HL-60 (cell line): ENCODE data around the gene SCAP.

Experiments
- POLR2AphosphoS5 ChIP-seq: IDR thresholded peaks from 2 replicates; pipeline ENCODE4 v1.6.1; 2012; ENCODE audit warnings: low read depth
- SPI1 ChIP-seq: IDR thresholded peaks from 2 replicates; pipeline ENCODE4 v1.6.1; 2012; ENCODE audit warnings: low read depth, mild to moderate bottlenecking, borderline replicate concordance
- TF ChIP-seq, protein P1 (sequence below): IDR thresholded peaks from one replicate; pipeline ENCODE4 v1.5.1; 2011; ENCODE audit warnings: low read length, control low read depth, inconsistent platforms; ENCODE audit not compliant: insufficient read depth
- TF ChIP-seq, protein P2 (sequence below): IDR thresholded peaks from 2 replicates; pipeline ENCODE4 v1.6.1; 2012; ENCODE audit warnings: low read depth; ENCODE audit not compliant: insufficient replicate concordance

DNA sequence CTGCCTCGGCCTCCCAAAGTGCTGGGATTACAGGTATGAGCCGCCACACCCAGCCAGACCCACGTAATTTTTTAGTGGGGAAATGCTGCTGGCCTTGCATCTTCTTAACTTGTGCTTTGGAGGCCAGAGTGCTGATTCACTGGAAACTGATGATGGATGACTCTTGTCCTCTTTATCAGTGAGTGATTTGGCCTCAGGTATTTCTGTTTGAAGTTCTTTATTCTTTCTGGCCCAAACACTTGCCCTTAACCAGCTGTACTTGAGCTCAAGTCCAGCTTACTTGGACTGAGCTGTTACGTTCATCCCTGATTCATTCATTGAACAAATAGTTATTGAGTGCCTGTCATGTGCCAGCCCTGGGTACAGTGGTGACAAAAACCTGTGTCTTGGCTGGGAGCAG lies 90.7 kb downstream of the SCAP start:
- TF ChIP-seq, protein P1, sequence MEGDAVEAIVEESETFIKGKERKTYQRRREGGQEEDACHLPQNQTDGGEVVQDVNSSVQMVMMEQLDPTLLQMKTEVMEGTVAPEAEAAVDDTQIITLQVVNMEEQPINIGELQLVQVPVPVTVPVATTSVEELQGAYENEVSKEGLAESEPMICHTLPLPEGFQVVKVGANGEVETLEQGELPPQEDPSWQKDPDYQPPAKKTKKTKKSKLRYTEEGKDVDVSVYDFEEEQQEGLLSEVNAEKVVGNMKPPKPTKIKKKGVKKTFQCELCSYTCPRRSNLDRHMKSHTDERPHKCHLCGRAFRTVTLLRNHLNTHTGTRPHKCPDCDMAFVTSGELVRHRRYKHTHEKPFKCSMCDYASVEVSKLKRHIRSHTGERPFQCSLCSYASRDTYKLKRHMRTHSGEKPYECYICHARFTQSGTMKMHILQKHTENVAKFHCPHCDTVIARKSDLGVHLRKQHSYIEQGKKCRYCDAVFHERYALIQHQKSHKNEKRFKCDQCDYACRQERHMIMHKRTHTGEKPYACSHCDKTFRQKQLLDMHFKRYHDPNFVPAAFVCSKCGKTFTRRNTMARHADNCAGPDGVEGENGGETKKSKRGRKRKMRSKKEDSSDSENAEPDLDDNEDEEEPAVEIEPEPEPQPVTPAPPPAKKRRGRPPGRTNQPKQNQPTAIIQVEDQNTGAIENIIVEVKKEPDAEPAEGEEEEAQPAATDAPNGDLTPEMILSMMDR = no peak
- TF ChIP-seq, protein P2, sequence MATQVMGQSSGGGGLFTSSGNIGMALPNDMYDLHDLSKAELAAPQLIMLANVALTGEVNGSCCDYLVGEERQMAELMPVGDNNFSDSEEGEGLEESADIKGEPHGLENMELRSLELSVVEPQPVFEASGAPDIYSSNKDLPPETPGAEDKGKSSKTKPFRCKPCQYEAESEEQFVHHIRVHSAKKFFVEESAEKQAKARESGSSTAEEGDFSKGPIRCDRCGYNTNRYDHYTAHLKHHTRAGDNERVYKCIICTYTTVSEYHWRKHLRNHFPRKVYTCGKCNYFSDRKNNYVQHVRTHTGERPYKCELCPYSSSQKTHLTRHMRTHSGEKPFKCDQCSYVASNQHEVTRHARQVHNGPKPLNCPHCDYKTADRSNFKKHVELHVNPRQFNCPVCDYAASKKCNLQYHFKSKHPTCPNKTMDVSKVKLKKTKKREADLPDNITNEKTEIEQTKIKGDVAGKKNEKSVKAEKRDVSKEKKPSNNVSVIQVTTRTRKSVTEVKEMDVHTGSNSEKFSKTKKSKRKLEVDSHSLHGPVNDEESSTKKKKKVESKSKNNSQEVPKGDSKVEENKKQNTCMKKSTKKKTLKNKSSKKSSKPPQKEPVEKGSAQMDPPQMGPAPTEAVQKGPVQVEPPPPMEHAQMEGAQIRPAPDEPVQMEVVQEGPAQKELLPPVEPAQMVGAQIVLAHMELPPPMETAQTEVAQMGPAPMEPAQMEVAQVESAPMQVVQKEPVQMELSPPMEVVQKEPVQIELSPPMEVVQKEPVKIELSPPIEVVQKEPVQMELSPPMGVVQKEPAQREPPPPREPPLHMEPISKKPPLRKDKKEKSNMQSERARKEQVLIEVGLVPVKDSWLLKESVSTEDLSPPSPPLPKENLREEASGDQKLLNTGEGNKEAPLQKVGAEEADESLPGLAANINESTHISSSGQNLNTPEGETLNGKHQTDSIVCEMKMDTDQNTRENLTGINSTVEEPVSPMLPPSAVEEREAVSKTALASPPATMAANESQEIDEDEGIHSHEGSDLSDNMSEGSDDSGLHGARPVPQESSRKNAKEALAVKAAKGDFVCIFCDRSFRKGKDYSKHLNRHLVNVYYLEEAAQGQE = no peak
- TF ChIP-seq POLR2AphosphoS5 (no peak), SPI1 (no peak)
